HepG2 (cell line): ENCODE measurements around the gene GABRR3. TPM values are rescaled to one million over a fixed set of nuclear protein-coding genes. Genes with fewer than 3 reads are reported as not detected.
A peak's percentile ranks its signal among the peaks of the same experiment; 100 is the strongest.

Experiments used
- ATF1 ChIP-seq: IDR thresholded peaks from 2 replicates; pipeline ENCODE4 v1.6.1; 2016; ENCODE audit warnings: mild to moderate bottlenecking, control low read depth
- ELF1 ChIP-seq: sonication (generic); formaldehyde crosslinking; IDR thresholded peaks from 2 replicates; pipeline ENCODE4 v1.4.0; 2020; ENCODE audit warnings: missing genetic modification reagents
- FOSL2 ChIP-seq: sonication (generic); formaldehyde crosslinking; IDR thresholded peaks from 2 replicates; pipeline ENCODE4 v1.4.0; 2020; ENCODE audit warnings: missing genetic modification reagents
- HNRNPK ChIP-seq: fragments of 200-400 bp; formaldehyde crosslinking; IDR thresholded peaks from 2 replicates; pipeline ENCODE4 v1.6.1; 2018; ENCODE audit warnings: low read length, low read depth, moderate library complexity, mild to moderate bottlenecking; ENCODE audit not compliant: poor library complexity, severe bottlenecking
- KLF15 ChIP-seq: sonication (generic); formaldehyde crosslinking; IDR thresholded peaks from 2 replicates; pipeline ENCODE4 v1.8.1; 2023; ENCODE audit warnings: borderline replicate concordance, mild to moderate bottlenecking, inconsistent platforms, missing genetic modification reagents, mixed read lengths
- NCOR1 ChIP-seq: fragments of 200-600 bp; sonication (generic); IDR thresholded peaks from 2 replicates; pipeline ENCODE4 v1.7.0; 2017; ENCODE audit warnings: antibody characterized with exemption, low read length, borderline replicate concordance
- REL ChIP-seq: sonication (generic); formaldehyde crosslinking; conservative IDR thresholded peaks from 2 replicates; pipeline ENCODE4 v1.8.0; 2022; ENCODE audit warnings: mild to moderate bottlenecking, missing genetic modification reagents, moderate library complexity
- ZFP90 ChIP-seq: sonication (generic); formaldehyde crosslinking; IDR thresholded peaks from 2 replicates; pipeline ENCODE4 v1.8.0; 2022; ENCODE audit warnings: missing genetic modification reagents, mild to moderate bottlenecking, inconsistent platforms, borderline replicate concordance
- ZFX ChIP-seq: sonication (generic); formaldehyde crosslinking; IDR thresholded peaks from 2 replicates; pipeline ENCODE4 v1.4.0; 2020; ENCODE audit warnings: mild to moderate bottlenecking, low read depth, missing genetic modification reagents, moderate library complexity
- ZFY ChIP-seq: sonication (generic); formaldehyde crosslinking; IDR thresholded peaks from 2 replicates; pipeline ENCODE4 v1.4.0; 2020; ENCODE audit warnings: missing genetic modification reagents
- ZNF235 ChIP-seq: sonication (generic); formaldehyde crosslinking; IDR thresholded peaks from 2 replicates; pipeline ENCODE4 v1.8.1; 2023; ENCODE audit warnings: mild to moderate bottlenecking, missing genetic modification reagents, borderline replicate concordance
- ZNF367 ChIP-seq: sonication (generic); formaldehyde crosslinking; IDR thresholded peaks from 2 replicates; pipeline ENCODE4 v1.4.0; 2020; ENCODE audit warnings: missing genetic modification reagents, borderline replicate concordance
- ZSCAN20 ChIP-seq: sonication (generic); formaldehyde crosslinking; IDR thresholded peaks from 2 replicates; pipeline ENCODE4 v1.4.0; 2020; ENCODE audit warnings: missing genetic modification reagents, mild to moderate bottlenecking, borderline replicate concordance
- polyA plus RNA-seq, 8 experiments: library from polyadenylated mRNA; depleted of rRNA in 3 of 8; stranded (reverse) in 7 of 8; unstranded in 1 of 8; fragments of >200 nt; fragmentation: Illumina TruSeq in 4 of 8; extraction: Trizol in 4 of 8; gene quantifications; 2 replicates each; pipeline versions ENCODE4 v1.2.1 to v1.2.3, GENCODE V29; 2011 to 2016; ENCODE audit warnings: low read depth in 4 of 8, missing spikeins in 1 of 8, mixed read lengths in 1 of 8; ENCODE audit not compliant: insufficient read depth in 1 of 8
- total RNA-seq, 5 experiments: library from RNA; depleted of rRNA; stranded (reverse); fragments of >200 nt; fragmentation: Illumina TruSeq; extraction: Trizol; gene quantifications; 2 replicates each; pipeline ENCODE4 v1.2.3, GENCODE V29; 2016; ENCODE audit warnings: low read depth in 1 of 5
- TF ChIP-seq, protein P1 (sequence below): sonication (generic); formaldehyde crosslinking; conservative IDR thresholded peaks from 2 replicates; pipeline ENCODE4 v1.8.0; 2022; ENCODE audit warnings: missing genetic modification reagents
- TF ChIP-seq, protein P2 (sequence below): IDR thresholded peaks from 2 replicates; pipeline ENCODE4 v1.6.1; 2016; ENCODE audit warnings: missing biosample characterization, missing genetic modification reagents, low read depth
- TF ChIP-seq, protein P3 (sequence below): sonication (generic); formaldehyde crosslinking; IDR thresholded peaks from 2 replicates; pipeline ENCODE4 v1.9.0; 2022; ENCODE audit warnings: low read depth, missing genetic modification reagents
- TF ChIP-seq, protein P4 (sequence below): sonication (generic); formaldehyde crosslinking; IDR thresholded peaks from 2 replicates; pipeline ENCODE4 v1.4.0; 2020; ENCODE audit warnings: mild to moderate bottlenecking, missing genetic modification reagents
- TF ChIP-seq, protein P5 (sequence below): sonication (generic); formaldehyde crosslinking; IDR thresholded peaks from 2 replicates; pipeline ENCODE4 v1.4.0; 2020; ENCODE audit warnings: missing genetic modification reagents, borderline replicate concordance

The GABRR3 gene
- total and polyA plus RNA-seq, 2 of the 13 experiments (the other 11 are each of a cell fraction or from before 2014, with no cell fraction given): 0.42 to 0.83 TPM

DNA sequence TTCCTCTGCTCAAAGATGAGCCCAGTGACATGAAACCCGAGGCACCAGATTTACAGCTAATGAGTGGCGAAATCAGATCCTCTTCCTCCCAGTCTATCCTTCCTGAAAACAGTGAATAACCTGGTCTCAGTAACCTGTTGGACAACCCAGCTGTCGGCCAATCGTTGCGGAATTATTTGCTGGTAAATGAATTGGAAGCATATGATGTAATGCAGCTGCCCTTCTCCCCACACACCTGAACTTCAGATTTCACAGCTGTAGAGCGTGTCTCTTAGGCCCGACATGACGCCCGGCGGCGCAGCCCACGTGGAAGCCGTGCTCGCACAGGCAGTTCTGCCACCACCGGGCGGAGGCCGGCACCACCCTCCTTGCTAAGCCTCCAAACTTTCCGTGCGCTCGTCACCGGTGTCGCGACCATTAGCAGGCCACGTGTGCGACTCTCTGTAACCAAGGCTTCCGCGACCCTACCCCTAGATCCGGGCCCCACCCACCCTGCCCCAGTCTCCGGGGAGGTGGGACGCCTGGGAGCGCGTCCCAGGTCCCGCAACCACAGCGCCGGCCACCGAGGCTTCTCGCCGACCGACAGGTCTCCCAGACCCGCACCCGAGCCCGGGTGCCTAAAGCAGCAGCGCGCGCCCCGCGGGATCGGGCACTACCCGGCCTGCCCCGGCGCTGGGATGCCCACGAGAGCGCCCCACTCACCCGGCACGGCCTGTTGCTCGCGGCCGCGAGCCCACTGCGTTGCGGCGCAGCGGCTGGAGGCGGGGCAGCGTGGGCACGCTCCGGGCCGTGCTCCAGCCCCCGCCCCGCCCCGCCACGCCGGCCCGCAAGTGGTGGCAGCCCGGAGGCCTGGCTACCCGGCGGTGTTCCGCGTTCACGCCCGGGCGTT, 63.2 kb downstream of the GABRR3 start, which contains the start of gene RIOX2 (continued):
- TF ChIP-seq, protein P1, sequence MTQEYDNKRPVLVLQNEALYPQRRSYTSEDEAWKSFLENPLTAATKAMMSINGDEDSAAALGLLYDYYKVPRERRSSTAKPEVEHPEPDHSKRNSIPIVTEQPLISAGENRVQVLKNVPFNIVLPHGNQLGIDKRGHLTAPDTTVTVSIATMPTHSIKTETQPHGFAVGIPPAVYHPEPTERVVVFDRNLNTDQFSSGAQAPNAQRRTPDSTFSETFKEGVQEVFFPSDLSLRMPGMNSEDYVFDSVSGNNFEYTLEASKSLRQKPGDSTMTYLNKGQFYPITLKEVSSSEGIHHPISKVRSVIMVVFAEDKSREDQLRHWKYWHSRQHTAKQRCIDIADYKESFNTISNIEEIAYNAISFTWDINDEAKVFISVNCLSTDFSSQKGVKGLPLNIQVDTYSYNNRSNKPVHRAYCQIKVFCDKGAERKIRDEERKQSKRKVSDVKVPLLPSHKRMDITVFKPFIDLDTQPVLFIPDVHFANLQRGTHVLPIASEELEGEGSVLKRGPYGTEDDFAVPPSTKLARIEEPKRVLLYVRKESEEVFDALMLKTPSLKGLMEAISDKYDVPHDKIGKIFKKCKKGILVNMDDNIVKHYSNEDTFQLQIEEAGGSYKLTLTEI (CRISPR knock-in tag): no peak
- TF ChIP-seq ZFX (CRISPR knock-in tag) (peak; percentile 78), FOSL2 (CRISPR knock-in tag) (peak; percentile 33; the same call in 1 of the 2 replicates), ELF1 (0 out of 2 replicates have a peak, but pooled peaks have one; percentile 14), KLF15 (no peak), ZFP90 (peak; percentile 34), REL (CRISPR knock-in tag) (no peak), ZNF367 (CRISPR knock-in tag) (no peak), NCOR1 (no peak), ZFY (CRISPR knock-in tag) (peak; percentile 90), ATF1 (CRISPR knock-in tag) (no peak), ZSCAN20 (CRISPR knock-in tag) (no peak), ZNF235 (CRISPR knock-in tag) (no peak; the same call in 1 of the 2 replicates), HNRNPK (no peak)
- TF ChIP-seq, protein P2, sequence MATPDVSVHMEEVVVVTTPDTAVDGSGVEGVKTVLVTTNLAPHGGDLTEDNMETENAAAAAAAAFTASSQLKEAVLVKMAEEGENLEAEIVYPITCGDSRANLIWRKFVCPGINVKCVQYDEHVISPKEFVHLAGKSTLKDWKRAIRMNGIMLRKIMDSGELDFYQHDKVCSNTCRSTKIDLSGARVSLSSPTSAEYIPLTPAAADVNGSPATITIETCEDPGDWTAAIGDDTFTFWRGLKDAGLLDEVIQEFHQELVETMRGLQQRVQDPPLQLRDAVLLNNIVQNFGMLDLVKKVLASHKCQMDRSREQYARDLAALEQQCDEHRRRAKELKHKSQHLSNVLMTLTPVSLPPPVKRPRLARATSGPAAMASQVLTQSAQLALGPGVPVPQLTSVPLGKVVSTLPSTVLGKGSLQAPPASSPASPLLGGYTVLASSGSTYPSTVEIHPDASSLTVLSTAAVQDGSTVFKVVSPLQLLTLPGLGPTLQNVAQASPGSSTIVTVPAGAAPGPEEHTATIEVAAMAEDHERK: peak; percentile 65; the same call in 1 of the 2 replicates
- TF ChIP-seq, protein P3, sequence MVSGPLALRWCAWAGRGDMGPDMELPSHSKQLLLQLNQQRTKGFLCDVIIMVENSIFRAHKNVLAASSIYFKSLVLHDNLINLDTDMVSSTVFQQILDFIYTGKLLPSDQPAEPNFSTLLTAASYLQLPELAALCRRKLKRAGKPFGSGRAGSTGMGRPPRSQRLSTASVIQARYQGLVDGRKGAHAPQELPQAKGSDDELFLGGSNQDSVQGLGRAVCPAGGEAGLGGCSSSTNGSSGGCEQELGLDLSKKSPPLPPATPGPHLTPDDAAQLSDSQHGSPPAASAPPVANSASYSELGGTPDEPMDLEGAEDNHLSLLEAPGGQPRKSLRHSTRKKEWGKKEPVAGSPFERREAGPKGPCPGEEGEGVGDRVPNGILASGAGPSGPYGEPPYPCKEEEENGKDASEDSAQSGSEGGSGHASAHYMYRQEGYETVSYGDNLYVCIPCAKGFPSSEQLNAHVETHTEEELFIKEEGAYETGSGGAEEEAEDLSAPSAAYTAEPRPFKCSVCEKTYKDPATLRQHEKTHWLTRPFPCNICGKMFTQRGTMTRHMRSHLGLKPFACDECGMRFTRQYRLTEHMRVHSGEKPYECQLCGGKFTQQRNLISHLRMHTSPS (CRISPR knock-in tag): no peak
- TF ChIP-seq, protein P4, sequence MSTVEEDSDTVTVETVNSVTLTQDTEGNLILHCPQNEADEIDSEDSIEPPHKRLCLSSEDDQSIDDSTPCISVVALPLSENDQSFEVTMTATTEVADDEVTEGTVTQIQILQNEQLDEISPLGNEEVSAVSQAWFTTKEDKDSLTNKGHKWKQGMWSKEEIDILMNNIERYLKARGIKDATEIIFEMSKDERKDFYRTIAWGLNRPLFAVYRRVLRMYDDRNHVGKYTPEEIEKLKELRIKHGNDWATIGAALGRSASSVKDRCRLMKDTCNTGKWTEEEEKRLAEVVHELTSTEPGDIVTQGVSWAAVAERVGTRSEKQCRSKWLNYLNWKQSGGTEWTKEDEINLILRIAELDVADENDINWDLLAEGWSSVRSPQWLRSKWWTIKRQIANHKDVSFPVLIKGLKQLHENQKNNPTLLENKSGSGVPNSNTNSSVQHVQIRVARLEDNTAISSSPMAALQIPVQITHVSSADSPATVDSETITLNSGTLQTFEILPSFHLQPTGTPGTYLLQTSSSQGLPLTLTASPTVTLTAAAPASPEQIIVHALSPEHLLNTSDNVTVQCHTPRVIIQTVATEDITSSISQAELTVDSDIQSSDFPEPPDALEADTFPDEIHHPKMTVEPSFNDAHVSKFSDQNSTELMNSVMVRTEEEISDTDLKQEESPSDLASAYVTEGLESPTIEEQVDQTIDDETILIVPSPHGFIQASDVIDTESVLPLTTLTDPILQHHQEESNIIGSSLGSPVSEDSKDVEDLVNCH (CRISPR knock-in tag): no peak
- TF ChIP-seq, protein P5, sequence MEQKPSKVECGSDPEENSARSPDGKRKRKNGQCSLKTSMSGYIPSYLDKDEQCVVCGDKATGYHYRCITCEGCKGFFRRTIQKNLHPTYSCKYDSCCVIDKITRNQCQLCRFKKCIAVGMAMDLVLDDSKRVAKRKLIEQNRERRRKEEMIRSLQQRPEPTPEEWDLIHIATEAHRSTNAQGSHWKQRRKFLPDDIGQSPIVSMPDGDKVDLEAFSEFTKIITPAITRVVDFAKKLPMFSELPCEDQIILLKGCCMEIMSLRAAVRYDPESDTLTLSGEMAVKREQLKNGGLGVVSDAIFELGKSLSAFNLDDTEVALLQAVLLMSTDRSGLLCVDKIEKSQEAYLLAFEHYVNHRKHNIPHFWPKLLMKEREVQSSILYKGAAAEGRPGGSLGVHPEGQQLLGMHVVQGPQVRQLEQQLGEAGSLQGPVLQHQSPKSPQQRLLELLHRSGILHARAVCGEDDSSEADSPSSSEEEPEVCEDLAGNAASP: 0 out of 2 replicates have a peak, but pooled peaks have one; percentile 29
